Inflammatory macrophage (primary cell): Measurements from ENCODE around the gene ADARB2.
"Not testable (repeated sequence)": the region's sequence is repeated elsewhere in the genome, so short reads cannot be mapped to it uniquely, and the experiment has no call there.

Experiments
- DNase-seq, 2 donors: peaks; one replicate each; pipeline ENCODE4 v3.0.0-alpha.2; 2020 to 2022

Gene ADARB2

DNA sequence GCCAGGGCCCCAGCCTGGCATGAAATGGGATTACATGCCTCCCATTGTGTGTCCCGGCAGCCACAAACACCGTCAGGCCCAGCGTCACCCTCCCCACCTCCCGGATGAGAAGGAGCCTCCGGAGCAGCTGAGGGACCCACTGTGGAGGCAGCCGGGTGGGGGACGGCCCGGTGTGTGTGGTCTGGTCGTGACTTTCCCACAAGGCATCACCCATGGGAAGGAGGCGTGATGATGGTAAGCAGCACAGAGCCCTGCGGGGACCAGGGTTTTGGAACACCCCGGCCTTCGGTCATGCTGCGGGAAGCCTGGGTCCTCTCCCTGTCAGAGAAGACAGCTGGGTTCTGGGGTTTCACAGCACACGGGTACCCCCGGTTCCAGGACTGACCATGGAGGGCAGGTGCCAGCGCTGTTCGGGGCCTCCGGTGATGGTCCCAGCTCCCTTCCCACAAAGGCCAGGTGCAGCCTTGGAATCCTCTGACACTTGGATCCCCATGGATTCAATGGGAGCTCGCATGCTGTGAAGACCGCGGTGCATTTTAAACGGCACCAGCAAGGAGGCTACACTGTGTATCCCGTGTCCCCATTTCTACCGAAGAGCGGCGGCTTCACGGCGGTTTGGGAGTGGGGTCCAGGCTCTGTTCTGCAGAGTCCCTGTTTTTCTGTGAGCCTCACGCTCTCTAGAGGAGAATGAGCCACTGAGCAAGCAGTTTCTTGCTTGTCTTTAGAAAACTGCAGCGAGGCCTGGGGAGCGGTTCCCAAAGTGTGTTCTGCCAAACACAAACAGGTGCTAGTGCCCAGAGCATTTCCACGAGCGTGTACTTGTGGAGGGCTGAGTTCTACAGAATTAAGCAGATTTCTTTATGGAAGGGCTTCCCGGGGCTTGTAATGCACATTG lies 336.0 kb downstream of the ADARB2 start:
- no peak for DNase-seq

DNA sequence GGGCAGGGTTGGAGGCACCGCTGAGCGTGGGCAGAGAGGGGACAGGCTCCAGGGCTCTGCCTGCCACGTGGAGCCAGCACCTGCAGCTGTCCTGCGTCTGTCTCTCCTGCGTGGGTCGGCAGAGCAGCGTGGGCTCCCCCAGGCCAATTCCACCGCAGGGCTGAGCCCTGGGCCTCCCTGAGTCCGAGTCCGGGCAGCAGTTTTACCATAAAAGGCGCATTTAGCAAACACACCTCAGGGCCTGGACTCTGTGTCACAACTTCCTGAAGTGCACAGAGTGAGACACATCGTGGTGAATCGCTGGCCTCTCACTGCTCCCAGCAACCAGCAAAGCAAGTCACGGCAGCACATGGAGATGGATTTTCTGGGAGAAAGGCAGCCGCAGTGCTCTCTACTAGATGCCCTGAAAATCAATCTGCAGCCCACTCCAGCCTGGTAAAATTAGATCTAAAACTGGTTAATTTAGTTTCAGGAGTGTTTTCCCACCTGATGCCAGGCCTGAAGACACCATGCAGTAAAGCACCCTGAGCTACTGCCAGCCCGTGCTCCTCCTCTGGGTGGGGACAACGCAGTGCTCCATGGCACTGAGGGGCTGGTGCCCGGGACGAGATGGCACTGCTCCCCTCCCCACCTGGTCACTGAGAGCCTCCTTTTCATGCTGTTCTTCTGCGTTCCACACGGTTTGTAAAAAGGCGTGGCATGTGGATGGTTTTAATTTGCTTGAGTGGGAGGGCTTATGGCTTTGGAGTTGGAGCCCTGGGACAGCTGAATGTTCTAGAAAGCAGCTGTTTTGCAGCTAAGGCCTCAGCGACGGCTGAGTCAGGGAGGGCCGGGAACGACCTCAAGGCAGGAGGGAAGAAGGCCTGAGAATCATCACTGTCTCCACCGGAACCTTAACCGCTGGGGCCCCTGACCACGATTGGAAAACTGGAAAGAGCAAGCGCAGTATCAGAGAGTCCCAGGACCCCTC lies 336.9 kb downstream of the ADARB2 start:
- no peak for DNase-seq

DNA sequence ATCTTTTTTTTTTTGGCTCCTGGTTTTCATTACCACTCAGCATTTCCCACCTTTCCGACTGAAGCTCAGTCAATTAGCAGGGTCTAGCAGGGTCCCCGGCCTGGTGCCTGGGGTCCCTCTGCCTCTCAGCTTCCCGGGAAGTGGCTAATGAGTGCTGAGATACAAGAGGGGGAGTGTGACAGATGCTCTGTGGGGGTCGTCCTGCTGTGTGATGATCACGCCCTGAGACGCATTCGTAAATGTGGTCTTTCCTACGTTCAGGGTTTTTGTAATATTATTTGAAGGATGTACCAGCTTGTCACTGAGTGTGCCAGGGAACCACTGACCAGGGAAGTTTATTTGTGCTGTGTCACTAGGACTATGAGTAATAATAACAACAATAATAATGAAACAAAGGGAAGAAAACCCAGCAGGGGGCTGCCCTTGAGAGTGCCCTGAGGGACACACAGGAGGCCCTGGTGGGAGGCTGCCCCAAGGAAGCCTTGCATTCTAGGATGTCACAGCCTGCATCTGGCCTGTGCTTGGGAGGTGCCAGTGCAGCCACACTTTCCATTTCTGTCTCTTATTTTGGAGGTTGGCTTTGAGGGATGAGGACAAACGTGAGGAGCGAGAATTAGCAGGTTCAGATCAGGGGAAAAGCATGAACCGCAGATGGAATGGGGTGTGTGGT lies 337.8 kb downstream of the ADARB2 start:
- DNase-seq, result no peak

DNA sequence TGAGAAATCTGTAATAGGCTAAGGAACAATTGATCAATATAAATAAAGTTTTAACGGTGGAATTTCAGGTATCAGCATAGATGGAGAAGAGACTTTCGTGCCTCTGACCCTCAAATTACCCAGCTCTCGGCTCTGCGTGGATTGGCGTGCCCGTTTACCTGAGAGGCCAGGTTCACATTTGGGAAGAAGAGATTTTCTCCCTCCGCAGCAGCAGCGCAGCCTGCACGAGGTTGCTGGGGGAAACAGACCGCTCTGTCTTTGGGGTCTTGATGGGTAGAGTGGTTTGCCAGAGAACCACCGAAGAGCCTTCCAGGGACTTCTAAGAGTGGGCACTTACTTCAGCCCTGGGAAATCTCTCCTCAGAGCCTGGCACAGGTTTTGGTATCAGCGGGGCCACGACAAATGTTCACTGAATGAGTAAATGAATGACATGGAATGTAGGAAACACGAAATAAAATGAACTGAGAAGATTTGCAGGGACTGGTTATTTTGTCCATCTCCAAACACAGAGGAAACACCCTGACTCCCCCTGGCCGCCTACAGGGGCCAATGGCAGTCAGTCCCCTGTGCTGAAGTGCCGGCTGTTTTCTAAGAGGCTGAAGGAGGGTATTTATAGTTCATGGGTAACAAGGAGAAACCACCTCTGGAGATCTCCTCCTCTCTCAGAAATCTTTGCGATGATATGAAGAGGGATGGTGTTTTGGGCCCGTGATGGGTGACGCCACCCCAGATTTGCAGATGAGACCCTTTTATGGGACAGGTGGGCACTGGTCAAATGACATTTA lies 338.5 kb downstream of the ADARB2 start:
- DNase-seq, result no peak

DNA sequence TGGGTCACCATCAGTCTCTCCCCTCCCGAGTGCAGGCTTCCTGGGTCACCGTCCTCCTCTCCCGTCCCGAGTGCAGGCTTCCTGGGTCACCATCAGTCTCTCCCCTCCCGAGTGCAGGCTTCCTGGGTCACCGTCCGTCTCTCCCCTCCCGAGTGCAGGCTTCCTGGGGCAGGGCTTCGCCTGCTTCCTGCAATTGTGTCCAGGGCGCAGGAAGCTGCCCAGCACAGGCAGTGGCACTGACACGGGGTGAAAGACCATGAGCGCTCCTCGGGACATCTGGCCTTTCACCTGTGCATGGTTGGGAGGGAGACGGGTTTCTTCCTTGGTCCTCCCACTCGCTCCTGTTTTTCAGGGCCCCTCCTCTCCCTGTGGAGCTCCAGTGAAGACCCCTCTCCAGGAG lies 339.2 kb downstream of the ADARB2 start:
- not testable (repeated sequence) for DNase-seq

DNA sequence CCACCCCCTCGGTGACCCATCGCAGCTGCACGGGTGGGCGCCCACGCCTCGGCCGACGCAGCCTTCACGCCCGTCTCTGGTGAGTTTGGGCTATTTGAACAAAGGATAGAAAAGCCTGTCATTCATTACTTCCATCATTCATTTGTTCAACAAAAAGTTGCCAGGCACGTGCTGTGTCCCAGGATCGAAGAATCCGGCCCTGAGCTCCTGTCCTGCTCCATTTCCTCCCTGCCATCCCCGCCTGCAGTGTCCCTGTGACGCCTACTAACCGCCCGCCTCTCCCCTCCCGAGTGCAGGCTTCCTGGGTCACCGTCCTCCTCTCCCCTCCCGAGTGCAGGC lies 341.1 kb downstream of the ADARB2 start:
- no peak for DNase-seq

DNA sequence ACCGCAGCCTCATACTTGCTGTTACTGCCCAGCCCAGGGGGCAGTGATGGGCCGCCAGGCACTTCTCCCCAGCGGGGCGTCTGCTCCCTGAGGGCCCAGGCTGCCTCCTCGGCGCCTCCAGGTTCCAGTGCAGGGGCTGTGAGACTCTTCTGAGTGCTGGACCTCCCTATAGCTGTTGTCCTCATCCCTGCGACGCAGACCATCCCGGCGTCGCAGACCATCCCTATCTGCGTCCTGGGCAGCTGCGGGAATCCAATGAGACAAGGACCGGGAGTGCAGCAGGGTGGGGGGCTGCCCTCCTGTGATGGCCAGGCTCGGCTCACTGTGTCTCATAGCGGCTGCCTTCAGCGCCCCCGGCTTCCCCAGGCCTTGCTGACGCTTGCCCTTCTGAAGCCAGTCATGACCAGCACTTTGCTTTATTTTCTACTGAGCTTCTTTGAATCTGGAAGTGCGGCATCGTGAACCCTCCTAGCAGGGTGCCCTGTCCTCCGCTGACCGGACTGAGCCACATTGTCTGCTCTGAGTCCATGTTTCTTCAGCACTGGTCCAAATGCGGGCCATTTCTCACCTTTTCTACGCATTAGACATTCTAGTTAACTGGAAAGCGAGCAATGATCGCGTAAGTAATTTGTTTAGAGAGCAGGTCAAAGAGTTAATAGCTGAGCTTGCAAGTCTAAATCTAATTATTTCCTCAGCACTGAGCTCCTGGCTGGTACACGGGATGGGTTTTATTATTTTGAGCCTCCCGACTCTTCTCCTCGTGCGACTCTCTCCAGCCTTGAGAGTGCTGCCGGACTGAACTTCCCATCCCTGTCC lies 341.6 kb downstream of the ADARB2 start:
- no peak for DNase-seq

DNA sequence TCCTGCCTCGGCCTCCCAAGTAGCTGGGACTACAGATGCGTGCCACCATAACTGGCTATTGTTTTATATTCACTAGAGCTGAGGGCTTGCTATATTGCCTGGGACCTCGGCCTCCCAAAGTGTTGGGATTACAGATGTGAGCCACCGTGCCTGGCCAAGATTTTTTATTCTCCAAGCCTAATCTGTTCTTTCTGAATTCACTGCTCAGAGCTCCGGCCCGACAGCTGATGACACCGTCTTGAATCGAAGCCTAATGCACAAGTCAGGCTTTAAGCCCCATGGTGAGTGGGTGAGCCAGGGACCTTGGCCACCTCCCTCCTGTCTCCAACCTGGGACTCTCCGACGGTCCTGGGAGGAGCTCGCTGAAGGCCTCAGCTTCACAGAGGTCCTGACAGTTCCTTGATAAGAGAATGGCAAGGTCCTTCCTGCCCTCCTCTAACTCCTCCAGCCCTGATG lies 342.3 kb downstream of the ADARB2 start:
- DNase-seq, result no peak

DNA sequence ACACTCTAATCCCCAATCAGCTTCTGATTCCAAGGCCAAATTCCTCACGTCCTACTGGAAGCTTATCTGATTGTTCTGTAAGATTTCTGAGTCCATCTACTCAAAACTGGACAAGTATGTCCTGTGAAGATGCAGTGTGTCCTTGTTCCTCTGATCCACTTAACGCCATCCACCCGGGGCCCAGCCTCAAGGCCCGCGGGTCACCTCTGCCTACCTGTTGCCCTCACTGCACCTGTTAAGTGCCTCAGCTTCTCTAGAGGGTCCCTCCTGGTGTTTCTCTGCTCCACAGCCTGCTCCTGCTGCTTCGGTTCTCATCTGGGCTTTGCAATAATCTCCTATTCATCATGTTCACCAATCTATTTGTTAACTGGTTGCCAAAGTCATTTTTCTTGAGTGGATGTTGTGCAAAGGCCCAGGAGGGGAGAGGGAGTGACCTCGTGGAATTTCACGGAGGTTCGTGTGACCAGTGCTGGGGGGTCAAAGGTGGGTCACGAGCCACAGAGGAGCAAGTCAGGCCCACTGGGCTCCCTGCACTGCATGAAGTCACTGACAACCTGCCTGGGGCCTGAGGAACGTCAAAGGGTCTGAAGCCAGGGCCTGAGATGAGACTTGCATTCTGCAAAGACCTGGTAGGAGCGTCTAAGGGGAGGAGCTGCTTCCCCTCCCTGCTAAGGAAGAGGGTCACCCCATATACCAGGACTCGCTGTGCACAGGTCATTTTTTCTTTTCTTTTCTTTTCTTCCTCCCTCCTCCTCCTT lies 343.0 kb downstream of the ADARB2 start:
- DNase-seq, result no peak

DNA sequence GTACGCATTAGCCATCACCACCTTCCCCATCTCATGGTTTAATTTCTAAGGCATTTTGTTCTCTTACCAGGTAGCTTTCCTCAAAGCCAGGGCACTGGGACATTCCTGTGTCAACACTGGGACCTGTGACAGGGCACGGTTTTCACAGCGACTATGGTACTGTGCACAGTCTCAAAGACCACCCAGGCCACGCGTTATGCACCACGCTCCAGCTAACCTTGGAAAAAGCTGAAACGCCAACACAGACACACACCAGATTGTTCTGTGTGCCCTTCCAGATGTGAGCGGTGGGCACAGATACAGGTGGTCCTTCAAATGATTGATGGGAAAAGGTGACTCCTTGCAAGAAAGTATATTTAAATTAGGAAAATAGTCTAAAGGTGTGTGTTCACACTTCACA lies 343.8 kb downstream of the ADARB2 start:
- no peak for DNase-seq

DNA sequence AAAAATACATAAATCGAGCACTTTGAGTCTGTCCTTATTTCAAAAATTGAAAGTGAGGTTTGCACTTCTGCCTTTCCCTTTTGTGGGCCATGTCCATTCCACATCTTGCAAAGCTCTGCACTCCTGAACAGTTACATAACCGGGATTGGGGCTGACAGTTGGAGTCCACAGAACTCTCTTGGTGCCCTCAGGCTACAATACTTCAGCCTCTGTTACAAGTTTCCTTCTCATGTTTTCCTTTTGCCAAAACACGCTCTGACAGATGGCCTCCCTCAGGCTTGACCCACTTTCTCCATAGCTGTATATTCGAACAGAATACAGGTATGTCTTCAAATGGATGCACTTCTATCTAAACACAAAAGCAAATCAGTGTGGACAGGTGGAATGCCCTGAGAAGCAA lies 345.2 kb downstream of the ADARB2 start:
- DNase-seq, result no peak

DNA sequence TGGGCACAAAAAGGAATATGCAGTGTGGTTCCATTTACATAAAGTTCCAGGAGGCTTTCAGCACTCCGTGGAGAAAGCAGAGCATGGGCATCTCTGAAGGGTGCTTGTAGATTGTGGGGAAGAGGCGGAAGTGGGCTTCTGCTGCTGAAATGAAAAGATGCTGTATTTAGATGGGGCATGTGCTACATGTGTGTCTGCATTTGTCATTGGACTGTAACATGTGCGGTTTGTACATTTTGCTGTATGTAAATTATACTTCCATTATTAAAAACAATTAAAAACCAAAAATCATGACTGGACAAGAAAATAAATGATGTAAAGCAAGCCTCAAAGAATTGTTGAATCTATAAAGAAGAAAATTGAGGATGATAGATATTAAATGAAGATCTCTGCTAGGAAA lies 347.1 kb downstream of the ADARB2 start:
- no peak for DNase-seq

DNA sequence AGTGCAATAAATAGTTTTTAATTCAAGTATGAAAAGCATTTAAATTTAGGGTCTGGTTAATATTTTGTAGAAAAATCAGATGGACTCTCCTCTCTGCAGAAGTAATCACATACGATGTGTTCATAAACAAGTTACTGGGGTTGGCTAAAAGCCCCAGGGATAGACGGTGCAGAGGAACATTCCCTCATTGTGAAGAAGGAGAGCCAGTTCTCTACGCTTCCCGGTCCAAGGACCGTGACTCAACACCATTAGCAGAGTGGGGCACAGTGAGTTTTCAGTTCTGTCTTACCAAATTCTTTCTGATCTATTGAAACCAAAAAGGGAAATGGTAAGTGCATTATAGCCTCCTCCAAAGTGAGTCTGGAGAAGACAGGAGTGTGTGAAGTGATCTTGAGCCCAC lies 353.3 kb downstream of the ADARB2 start:
- no peak for DNase-seq

DNA sequence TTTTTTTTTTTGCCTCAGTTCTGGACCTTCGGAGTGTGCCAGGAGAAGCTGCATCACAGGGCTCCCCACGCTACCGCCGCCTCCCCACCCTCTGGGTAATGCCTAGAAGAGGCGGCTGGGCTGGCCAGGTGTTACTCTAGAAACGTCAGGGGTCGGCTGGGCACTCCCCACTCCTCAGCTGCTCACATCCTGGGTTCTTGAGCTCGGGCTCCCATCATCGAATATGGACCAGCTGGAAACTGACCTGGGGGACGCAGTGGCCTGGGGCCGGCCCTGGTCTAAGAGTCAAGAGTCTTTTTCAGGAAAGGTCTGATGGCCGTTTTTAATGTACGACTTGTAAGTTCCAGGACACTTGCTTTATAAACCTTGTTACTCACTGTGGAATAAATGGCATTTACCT lies 354.6 kb downstream of the ADARB2 start:
- no peak for DNase-seq

DNA sequence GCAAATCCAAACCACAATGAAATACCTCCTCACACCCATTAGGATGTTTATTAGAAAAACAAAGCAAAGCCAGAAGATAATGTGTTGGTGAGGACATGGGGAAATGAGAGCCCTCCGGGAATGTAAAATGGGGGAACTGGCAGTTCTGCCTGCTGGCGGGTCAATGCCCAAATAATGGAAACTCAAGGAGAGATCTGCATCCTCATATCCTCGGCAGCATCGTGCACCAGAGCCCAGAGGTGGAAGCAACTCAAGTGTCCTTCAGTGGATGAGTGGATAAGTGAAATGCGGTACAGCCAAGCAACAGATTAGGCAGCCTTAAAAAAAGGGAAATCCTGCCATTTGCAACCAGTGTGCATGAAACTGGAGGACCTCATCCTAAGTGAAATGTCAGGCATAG lies 356.0 kb downstream of the ADARB2 start:
- DNase-seq, result no peak

DNA sequence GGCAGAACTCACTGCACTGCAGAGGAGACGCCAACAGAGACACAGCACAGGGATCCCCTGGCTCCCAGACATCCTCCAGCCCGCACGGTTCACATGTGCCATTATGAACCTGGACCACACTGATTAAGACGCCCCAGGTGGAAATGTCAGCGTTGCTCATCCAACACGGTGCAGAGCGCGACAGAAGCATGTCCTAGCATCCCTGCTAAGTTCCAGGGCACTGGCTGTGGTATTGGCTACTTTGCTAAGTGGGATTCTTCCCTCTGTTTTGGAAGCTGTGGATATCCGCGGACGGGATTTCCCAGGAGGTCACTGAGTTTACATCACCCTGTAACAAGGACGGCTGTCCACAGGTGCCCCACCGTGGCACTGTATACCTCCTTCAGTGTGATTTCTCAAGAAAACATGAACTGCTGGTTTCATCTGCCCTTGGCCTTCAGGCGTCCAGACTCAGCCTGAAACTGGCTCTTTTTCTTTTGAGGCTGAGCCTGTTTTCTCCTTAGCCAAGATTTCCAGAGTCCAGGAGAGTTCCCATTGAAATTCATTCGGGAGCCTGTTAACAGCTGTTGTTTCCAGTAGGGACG lies 357.1 kb downstream of the ADARB2 start:
- DNase-seq, result no peak

DNA sequence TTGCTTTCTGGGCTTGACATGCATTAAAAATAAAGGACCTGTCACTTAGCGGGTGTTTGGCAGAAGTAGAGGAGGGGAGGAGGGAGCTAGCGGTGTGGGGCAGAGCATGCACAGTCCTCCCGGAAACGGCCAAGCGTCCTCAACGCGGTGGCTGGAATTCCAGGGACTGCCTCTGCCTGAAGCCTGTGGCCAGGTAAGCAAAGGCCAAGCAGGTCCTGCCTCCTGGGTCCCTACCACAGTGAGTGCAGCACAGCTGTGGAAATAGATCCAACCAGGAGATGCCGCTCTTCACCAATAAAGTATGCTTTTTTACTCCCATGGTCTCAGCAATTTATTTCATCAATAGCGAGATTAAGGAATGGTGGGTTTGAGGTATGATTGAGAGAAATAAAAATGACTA lies 357.7 kb downstream of the ADARB2 start:
- DNase-seq, result no peak

DNA sequence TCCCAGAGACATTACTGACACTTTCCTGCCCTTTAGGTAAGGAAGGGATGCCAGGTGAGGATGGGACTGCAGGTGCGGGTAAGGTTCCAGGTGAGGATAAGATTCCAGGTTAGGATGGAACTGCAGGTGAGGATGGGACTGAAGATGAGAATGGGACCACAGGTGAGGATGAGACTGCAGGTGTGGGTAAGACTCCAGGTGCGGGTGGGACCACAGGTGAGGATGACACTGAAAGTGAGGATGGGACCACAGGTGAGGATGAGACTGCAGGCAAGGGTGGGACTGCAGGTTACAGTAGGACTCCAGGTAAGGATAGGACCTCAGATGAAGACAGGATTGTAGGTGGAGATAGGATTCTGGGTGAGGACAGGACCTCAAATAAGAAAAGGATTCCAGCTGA lies 358.9 kb downstream of the ADARB2 start:
- DNase-seq, result no peak

DNA sequence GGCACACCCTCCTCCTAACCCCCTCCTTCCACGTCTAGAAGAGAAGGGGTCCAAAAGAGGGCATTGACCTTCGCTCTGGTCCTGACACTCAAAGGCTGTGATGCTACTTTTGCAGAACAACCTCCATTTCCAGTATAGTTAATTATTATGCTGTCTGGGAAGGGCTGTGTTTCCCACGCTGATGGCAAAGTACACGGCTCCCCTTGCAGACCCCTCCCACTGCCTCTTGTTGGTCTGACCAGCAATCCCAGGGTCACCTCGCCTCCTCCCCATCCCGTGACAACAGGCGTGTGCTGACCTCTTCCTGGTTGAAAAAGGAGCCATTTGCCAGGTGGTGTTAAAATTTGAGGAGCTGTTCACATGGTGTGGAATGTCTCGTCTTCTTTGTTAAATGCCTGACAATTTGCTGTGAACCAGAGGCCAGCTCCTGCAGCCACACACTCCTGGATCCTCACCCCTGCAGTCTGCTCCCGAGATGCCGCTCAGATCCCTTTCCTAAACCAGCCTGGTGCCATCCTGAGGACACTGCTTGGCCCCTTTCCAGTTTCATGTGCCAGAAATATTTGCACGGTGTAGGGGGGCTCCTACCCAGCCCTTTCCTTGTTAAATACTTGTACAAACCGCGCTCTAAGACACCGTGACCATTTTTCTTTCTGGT lies 359.5 kb downstream of the ADARB2 start:
- no peak for DNase-seq

DNA sequence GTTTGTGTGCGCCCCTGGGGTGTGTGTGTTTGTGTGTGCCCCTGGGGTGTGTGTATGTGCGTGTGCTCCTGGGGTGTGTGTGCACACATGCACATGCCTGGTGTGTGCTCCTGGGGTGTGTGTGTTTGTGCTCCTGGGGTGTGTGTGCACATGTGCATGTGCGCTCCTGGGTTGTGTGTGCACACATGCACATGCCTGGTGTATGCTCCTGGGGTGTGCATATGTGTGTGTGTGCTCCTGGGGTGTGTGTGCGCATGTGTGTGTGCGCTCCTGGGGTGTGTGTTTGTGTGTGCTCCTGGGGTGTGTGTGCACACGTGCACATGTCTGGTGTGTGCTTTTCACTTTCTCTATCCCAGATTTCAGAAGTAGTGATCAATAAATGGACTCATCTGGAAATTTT lies 360.1 kb downstream of the ADARB2 start:
- no peak for DNase-seq
